HEK293 (cell line): ENCODE measurements around the gene PCSK5.

Experiments used
- CTCF ChIA-PET: fragments of 350-600 bp; formaldehyde crosslinking; extraction: SDS; loops from one replicate; lab custom pipeline; 2021; ENCODE audit warnings: antibody characterized with exemption; lab: Yijun Ruan, JAX
- POLR2A ChIA-PET: fragments of 300-600 bp; formaldehyde crosslinking; extraction: SDS; loops from one replicate; lab custom pipeline; 2020; ENCODE audit warnings: antibody characterized with exemption, inconsistent platforms; lab: Yijun Ruan, JAX
- H3K27ac ChIP-seq: fragments of 200-500 bp; sonication (Bioruptor generic); 2 replicates; pipeline ENCODE4 v1.5.1; 2014; ENCODE audit warnings: low read depth, low read length, control low read depth, inconsistent platforms; ENCODE audit errors: extremely low read depth
- H3K36me3 ChIP-seq, 2 experiments: fragments of 200-500 bp in 1 of 2; sonication (Bioruptor generic) in 1 of 2; 1 replicate in 1 of 2; 2 replicates in 1 of 2; pipeline ENCODE4 v1.5.1; 2014 to 2017; ENCODE audit warnings: inconsistent platforms in 2 of 2, low read length in 2 of 2; ENCODE audit not compliant: control insufficient read depth in 2 of 2, insufficient read depth in 1 of 2
- H3K4me1 ChIP-seq: fragments of 200-500 bp; sonication (Bioruptor generic); 2 replicates; pipeline ENCODE4 v1.5.1; 2014; ENCODE audit warnings: mild to moderate bottlenecking, low read length, inconsistent platforms; ENCODE audit not compliant: control insufficient read depth, insufficient read depth
- H3K4me3 ChIP-seq: 2 replicates; pipeline ENCODE4 v1.5.1; 2011; ENCODE audit warnings: low read depth, mild to moderate bottlenecking, control low read depth, low read length, moderate library complexity
- H3K9me3 ChIP-seq: fragments of 200-500 bp; sonication (Bioruptor generic); 2 replicates; pipeline ENCODE4 v1.5.1; 2014; ENCODE audit warnings: low read depth, low read length, inconsistent platforms; ENCODE audit not compliant: control insufficient read depth, insufficient read depth
- OVOL3 ChIP-seq: fragments of 450-650 bp; formaldehyde crosslinking; IDR thresholded peaks from 2 replicates; pipeline ENCODE4 v1.5.1; 2016; ENCODE audit warnings: missing biosample characterization, missing genetic modification characterization
- PRDM1 ChIP-seq: fragments of 450-650 bp; formaldehyde crosslinking; IDR thresholded peaks from 2 replicates; pipeline ENCODE4; 2016; ENCODE audit warnings: missing biosample characterization, missing genetic modification characterization
- RBAK ChIP-seq: fragments of 450-650 bp; formaldehyde crosslinking; IDR thresholded peaks from 2 replicates; pipeline ENCODE4 v1.5.1; 2016; ENCODE audit warnings: missing biosample characterization, missing genetic modification characterization
- REPIN1 ChIP-seq: fragments of 450-650 bp; formaldehyde crosslinking; IDR thresholded peaks from 2 replicates; pipeline ENCODE4 v1.5.1; 2017; ENCODE audit warnings: missing biosample characterization, missing genetic modification characterization, low read depth
- YY1 ChIP-seq: fragments of 450-650 bp; formaldehyde crosslinking; IDR thresholded peaks from 2 replicates; pipeline ENCODE4 v1.5.1; 2018; ENCODE audit warnings: missing biosample characterization, missing genetic modification characterization
- ZNF10 ChIP-seq: fragments of 450-650 bp; formaldehyde crosslinking; IDR thresholded peaks from 2 replicates; pipeline ENCODE4 v1.5.1; 2017; ENCODE audit warnings: missing biosample characterization, missing genetic modification characterization
- ZNF157 ChIP-seq: fragments of 450-650 bp; formaldehyde crosslinking; IDR thresholded peaks from 2 replicates; pipeline ENCODE4 v1.5.1; 2016; ENCODE audit warnings: missing biosample characterization, missing genetic modification characterization
- ZNF221 ChIP-seq: fragments of 450-650 bp; formaldehyde crosslinking; IDR thresholded peaks from 2 replicates; pipeline ENCODE4 v1.5.1; 2017; ENCODE audit warnings: missing biosample characterization, missing genetic modification characterization, borderline replicate concordance
- ZNF292 ChIP-seq: fragments of 450-650 bp; formaldehyde crosslinking; IDR thresholded peaks from 2 replicates; pipeline ENCODE4 v1.5.1; 2016; ENCODE audit warnings: low read depth, missing biosample characterization, missing genetic modification characterization, borderline replicate concordance
- ZNF394 ChIP-seq: fragments of 450-650 bp; formaldehyde crosslinking; IDR thresholded peaks from 2 replicates; pipeline ENCODE4 v1.5.1; 2016; ENCODE audit warnings: missing biosample characterization, missing genetic modification characterization, mild to moderate bottlenecking, moderate library complexity, borderline replicate concordance
- ZNF423 ChIP-seq: fragments of 450-650 bp; formaldehyde crosslinking; IDR thresholded peaks from 2 replicates; pipeline ENCODE4 v1.5.1; 2016; ENCODE audit warnings: missing biosample characterization, missing genetic modification characterization
- ZNF521 ChIP-seq: fragments of 450-650 bp; formaldehyde crosslinking; IDR thresholded peaks from 2 replicates; pipeline ENCODE4 v1.5.1; 2017; ENCODE audit warnings: missing biosample characterization, mild to moderate bottlenecking, missing genetic modification characterization
- ZNF529 ChIP-seq: fragments of 450-650 bp; formaldehyde crosslinking; IDR thresholded peaks from 2 replicates; pipeline ENCODE4 v1.5.1; 2017; ENCODE audit warnings: missing genetic modification characterization, missing biosample characterization; ENCODE audit not compliant: insufficient replicate concordance
- ZNF596 ChIP-seq: fragments of 450-650 bp; IDR thresholded peaks from 2 replicates; pipeline ENCODE4 v1.5.0; 2018; ENCODE audit warnings: missing biosample characterization, mild to moderate bottlenecking, missing genetic modification characterization, moderate library complexity
- ZNF623 ChIP-seq: fragments of 450-650 bp; formaldehyde crosslinking; IDR thresholded peaks from 2 replicates; pipeline ENCODE4 v1.5.1; 2016; ENCODE audit warnings: missing biosample characterization, missing genetic modification characterization
- ZNF658 ChIP-seq: fragments of 450-650 bp; formaldehyde crosslinking; IDR thresholded peaks from 2 replicates; pipeline ENCODE4; 2016; ENCODE audit warnings: missing biosample characterization, missing genetic modification characterization
- ZNF791 ChIP-seq: fragments of 450-650 bp; formaldehyde crosslinking; IDR thresholded peaks from 2 replicates; pipeline ENCODE4 v1.5.1; 2016; ENCODE audit warnings: missing biosample characterization, missing genetic modification characterization
- ZNF830 ChIP-seq: fragments of 450-650 bp; IDR thresholded peaks from 2 replicates; pipeline ENCODE4 v1.5.0; 2018; ENCODE audit warnings: missing biosample characterization, missing genetic modification characterization, low read depth, mild to moderate bottlenecking, moderate library complexity
- TF ChIP-seq, protein P1 (sequence below): fragments of 450-650 bp; IDR thresholded peaks from 2 replicates; pipeline ENCODE4 v1.5.1; 2018; ENCODE audit warnings: missing biosample characterization, mild to moderate bottlenecking, missing genetic modification characterization
- TF ChIP-seq, protein P2 (sequence below): fragments of 450-650 bp; formaldehyde crosslinking; IDR thresholded peaks from 2 replicates; pipeline ENCODE4; 2016; ENCODE audit warnings: missing biosample characterization, missing genetic modification characterization
- TF ChIP-seq, protein P3 (sequence below): fragments of 450-650 bp; formaldehyde crosslinking; IDR thresholded peaks from 2 replicates; pipeline ENCODE4 v1.5.1; 2016; ENCODE audit warnings: missing biosample characterization, missing genetic modification characterization, low read depth

The PCSK5 gene

DNA sequence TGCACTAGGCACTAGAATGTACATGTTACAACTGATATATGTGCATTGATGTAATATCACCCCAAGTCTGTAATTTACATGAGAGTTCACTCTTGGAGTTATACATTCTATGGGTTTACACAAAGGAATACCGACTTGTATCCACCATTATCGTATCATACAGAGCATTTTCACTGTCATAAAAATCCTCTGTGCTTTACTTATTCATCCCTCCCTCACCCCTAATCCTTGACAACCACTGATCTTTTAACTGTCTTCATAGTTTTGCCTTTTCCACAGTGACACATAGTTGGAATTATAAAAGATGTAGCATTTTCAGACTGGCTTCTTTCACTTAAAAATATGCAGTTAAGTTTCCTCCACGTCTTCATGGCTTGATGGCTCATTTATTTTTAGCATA is 514.9 kb downstream of the PCSK5 start:
- no peak overlapping the region for H3K27ac ChIP-seq
- H3K9me3 ChIP-seq, result no peaks in the 10 kb centered on the region
- no peaks in the 10 kb centered on the region for H3K36me3 ChIP-seq
- TF ChIP-seq ZNF157 (tag by site-specific recombination), result no peak
- TF ChIP-seq ZNF521 (tag by site-specific recombination), result no peak
- no peak for TF ChIP-seq YY1
- no peak for TF ChIP-seq RBAK (tag by site-specific recombination)
- no peak for TF ChIP-seq ZNF529
- no peak for TF ChIP-seq ZNF596
- TF ChIP-seq, protein P1, sequence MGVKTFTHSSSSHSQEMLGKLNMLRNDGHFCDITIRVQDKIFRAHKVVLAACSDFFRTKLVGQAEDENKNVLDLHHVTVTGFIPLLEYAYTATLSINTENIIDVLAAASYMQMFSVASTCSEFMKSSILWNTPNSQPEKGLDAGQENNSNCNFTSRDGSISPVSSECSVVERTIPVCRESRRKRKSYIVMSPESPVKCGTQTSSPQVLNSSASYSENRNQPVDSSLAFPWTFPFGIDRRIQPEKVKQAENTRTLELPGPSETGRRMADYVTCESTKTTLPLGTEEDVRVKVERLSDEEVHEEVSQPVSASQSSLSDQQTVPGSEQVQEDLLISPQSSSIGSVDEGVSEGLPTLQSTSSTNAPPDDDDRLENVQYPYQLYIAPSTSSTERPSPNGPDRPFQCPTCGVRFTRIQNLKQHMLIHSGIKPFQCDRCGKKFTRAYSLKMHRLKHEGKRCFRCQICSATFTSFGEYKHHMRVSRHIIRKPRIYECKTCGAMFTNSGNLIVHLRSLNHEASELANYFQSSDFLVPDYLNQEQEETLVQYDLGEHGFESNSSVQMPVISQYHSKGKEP (tag by site-specific recombination), result no peak
- TF ChIP-seq ZNF10, result no peak
- TF ChIP-seq OVOL3 (tag by site-specific recombination), result no peak
- TF ChIP-seq, protein P2, sequence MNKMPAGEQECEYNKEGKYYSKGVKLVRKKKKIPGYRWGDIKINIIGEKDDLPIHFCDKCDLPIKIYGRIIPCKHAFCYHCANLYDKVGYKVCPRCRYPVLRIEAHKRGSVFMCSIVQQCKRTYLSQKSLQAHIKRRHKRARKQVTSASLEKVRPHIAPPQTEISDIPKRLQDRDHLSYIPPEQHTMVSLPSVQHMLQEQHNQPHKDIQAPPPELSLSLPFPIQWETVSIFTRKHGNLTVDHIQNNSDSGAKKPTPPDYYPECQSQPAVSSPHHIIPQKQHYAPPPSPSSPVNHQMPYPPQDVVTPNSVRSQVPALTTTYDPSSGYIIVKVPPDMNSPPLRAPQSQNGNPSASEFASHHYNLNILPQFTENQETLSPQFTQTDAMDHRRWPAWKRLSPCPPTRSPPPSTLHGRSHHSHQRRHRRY (tag by site-specific recombination), result no peak
- TF ChIP-seq ZNF221 (tag by site-specific recombination), result no peak
- no peak for TF ChIP-seq ZNF623 (tag by site-specific recombination)
- TF ChIP-seq, protein P3, sequence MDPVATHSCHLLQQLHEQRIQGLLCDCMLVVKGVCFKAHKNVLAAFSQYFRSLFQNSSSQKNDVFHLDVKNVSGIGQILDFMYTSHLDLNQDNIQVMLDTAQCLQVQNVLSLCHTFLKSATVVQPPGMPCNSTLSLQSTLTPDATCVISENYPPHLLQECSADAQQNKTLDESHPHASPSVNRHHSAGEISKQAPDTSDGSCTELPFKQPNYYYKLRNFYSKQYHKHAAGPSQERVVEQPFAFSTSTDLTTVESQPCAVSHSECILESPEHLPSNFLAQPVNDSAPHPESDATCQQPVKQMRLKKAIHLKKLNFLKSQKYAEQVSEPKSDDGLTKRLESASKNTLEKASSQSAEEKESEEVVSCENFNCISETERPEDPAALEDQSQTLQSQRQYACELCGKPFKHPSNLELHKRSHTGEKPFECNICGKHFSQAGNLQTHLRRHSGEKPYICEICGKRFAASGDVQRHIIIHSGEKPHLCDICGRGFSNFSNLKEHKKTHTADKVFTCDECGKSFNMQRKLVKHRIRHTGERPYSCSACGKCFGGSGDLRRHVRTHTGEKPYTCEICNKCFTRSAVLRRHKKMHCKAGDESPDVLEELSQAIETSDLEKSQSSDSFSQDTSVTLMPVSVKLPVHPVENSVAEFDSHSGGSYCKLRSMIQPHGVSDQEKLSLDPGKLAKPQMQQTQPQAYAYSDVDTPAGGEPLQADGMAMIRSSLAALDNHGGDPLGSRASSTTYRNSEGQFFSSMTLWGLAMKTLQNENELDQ (tag by site-specific recombination), result no peak
- TF ChIP-seq PRDM1 (tag by site-specific recombination), result no peak
- no peak for TF ChIP-seq REPIN1 (tag by site-specific recombination)
- no peak for TF ChIP-seq ZNF394 (tag by site-specific recombination)
- H3K4me3 ChIP-seq, result no peak overlapping the region
- ChIA-PET CTCF (interaction anchor here (0.6 to 1.7 kb wide), 6 partner anchors 7 to 298 kb away, joined by 3 to 7 read pairs (median 4); no protein-coding TSS in a partner anchor), POLR2A (interaction anchor here (1.6 kb wide), 1 partner anchor 11 kb away, joined by 10 read pairs; the partner anchor contains the start of gene RFK)
- H3K4me1 ChIP-seq, result no peaks in the 10 kb centered on the region

DNA sequence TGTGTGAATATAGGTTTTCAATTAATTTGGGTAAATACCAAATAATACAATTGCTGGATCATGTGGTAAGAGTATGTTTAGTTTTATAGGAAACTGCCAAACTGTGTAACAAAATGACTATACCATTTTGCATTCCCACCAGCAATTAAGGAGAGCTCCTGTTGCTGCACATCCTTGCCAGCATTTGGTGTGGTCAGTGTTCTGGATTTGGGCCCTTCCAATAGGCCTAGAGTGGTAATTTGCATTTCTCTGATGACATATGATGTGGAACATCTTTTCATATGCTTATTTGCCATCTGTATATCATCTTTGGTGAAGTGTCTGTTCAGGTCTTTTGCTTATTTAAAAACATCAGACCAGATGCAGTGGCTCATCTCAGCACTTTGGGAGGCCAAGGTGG is 515.4 kb downstream of the PCSK5 start:
- no peaks in the 10 kb centered on the region for H3K9me3 ChIP-seq
- TF ChIP-seq ZNF658 (no peak), ZNF423 (tag by site-specific recombination) (no peak), ZNF830 (tag by site-specific recombination) (no peak), ZNF791 (tag by site-specific recombination) (no peak), ZNF292 (tag by site-specific recombination) (no peak)
- CTCF ChIA-PET, result interaction anchor here (0.6 to 0.8 kb wide), 2 partner anchors 14 to 253 kb away, joined by 3 to 4 read pairs; no protein-coding TSS in a partner anchor
- no peak overlapping the region for H3K27ac ChIP-seq
- no peaks in the 10 kb centered on the region for H3K36me3 ChIP-seq
- POLR2A ChIA-PET, result interaction anchor here (0.7 to 1.3 kb wide), 2 partner anchors 11 to 23 kb away, joined by 3 to 4 read pairs; partner anchors contain the start of gene RFK
- H3K4me1 ChIP-seq, result no peaks in the 10 kb centered on the region
- no peak overlapping the region for H3K4me3 ChIP-seq
